COR-L47 (cell line): ENCODE measurements around the gene OR7D2.
A peak's percentile ranks its signal among the peaks of the same experiment; 100 is the strongest.
"Not testable (repeated sequence)": the region's sequence is repeated elsewhere in the genome, so short reads cannot be mapped to it uniquely, and the experiment has no call there.

ENCODE experiments used
- DNase-seq: peaks from one replicate; lab custom pipeline; 2025; lab: John Stamatoyannopoulos, UW

The OR7D2 gene

DNA sequence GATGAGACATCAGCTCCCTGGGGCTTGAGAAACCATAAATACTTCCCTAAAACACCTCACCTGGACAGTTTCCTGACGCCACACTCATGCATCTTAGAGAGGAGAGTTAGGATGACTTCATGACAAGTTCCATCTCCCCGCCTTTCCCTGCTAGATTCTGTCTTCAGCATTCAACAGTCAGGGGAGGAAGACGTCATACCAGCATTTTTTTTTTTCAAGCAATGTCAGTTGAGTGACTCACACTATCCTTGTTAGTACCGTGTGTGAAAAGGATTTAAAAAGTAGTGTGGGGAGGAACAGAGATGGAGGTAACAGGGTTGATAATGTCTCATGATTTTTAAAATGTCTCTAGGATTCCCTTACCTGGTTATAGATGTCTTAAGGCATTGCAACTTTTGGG lies at the start of gene OR7D2:
Gene OR7D2 (plus strand): TSS at position 79 of the 400 bp plus-strand sequence. CDS start 6,803 bp downstream, outside the sequence.
- no peak for DNase-seq

GRCh38 chr19:9130965-9131364 lies 47.8 kb upstream of the OR7D2 start:
- DNase-seq, result no peak

DNA sequence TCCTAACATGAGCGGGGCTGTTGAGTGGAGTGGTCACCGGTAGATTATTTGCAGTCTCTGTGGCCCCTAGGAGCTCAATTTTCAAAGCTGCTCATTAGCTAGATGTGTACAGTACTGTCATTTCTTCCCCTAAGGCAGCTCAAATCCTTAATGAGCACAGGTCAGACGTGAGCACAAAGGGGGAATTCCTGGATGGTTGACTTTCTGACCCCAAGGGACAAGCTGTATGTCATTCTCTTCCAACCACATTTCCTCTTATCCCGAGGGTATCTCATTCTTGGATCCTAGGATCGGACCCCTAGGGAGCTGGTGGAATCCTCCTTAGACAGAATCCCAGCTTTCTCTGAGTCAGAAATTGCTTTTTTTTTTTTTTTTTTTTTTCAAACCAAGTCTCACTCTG lies 46.4 kb upstream of the OR7D2 start:
- DNase-seq, result no peak

DNA sequence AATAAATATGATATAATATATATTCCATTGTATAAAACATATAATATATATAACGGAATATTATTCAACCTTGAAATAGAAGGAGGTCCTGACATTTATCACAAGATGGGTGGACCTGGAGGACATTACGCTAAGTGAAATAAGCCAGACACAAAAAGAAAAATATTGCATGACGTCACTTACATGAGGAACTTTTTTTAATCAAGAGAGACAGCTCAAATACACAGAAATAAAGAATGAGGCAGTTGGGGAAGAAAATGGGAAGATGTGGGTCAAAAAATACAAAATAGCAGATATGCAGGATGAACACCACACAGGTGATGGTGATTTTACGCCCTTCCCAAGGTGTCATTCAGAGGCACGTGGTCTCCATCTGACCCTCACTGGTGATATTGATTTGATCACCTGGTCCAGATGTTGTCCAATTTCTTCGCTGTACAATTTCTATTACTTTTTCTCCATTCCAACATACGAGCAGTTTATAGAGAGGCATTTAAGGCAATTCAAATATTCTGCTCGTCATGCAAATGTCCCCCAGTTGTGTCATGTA lies 39.1 kb upstream of the OR7D2 start:
- no peak for DNase-seq

DNA sequence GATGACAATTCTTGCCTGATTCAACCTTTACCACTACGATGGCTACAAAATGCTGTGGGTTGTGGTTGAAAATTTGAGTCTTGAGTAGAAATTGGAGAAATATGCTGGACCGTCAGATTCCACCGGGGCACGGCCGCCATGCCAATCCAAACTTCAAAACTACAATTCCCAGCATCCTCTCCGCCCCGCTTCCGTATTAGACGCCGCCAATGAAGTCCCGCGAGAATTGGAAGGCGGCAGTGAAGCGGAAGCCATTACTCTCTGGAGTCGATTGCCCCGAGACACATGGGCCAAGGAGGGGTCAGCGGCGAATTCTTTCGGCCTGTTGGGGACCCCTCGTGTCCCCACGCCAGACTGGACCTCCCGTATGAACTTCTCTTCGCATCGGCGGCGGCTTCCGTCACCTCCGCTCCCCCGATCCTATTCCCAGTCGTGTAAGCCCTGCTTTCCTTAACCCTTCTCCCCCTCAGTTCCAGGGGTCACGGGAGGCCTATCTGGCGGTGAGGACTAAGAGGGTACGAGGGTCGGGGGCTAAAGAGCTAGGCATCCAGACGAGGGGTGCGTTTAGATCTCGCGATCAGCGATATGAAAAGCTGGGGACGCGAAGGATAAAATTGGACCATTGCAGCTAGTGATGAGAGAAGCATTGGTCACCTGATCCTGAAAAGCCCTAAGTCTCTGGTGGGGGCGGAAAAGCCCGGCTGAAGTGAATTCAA lies 38.5 kb upstream of the OR7D2 start, which contains the start of gene ZNF317:
Gene ZNF317 (plus strand): TSS at position 239 of the 716 bp plus-strand sequence. CDS start 15,620 bp downstream, outside the sequence.
- DNase-seq, result peak; percentile 88

- no peak for DNase-seq
Observed at GRCh38 chr19:9144920-9145319, 33.9 kb upstream of the OR7D2 start.

DNA sequence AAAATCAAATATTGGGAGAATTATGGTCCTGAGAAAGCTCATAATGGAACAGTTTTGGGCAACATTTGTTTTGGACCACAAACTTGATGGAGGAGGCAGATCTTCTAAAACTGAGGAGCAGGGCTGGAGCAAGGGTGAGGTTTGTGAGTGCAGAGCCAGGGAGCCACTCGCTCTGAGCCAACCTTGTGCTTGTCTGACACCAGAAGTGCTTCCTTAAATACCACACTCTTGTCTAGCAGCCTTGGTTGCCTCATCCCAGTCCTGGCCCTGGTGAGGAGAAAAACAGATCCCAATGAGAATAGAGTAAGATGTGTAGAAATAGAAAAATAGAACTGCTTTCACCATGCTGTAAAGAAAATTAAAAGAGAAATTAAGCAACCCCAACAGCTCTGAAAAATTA lies 31.9 kb upstream of the OR7D2 start:
- DNase-seq, result no peak

GRCh38 chr19:9148697-9149096 lies 30.1 kb upstream of the OR7D2 start:
- DNase-seq, result no peak

- no peak for DNase-seq
Observed at GRCh38 chr19:9149997-9150396, 28.8 kb upstream of the OR7D2 start.

DNA sequence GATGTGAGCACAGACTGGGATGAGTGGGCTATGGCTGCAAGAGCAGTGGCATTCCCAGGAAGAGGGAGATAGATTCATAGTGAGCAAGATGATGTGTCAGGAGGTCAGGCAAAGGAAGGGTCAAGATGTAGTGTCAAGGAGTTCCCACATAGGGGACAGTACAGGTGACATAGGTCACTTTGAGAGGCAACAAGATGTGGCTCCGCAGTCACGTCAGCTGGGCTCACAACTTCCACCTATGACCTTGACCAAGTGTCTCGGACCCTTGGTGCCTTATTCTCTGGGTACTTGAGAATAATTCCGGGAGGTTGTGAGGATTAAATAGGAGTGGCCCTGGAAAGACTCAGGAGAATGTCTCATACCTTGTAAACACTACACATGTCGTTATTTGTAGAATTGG lies 28.1 kb upstream of the OR7D2 start:
- DNase-seq, result no peak

- DNase-seq, result no peak
Observed at GRCh38 chr19:9151367-9151766, 27.4 kb upstream of the OR7D2 start.

DNA sequence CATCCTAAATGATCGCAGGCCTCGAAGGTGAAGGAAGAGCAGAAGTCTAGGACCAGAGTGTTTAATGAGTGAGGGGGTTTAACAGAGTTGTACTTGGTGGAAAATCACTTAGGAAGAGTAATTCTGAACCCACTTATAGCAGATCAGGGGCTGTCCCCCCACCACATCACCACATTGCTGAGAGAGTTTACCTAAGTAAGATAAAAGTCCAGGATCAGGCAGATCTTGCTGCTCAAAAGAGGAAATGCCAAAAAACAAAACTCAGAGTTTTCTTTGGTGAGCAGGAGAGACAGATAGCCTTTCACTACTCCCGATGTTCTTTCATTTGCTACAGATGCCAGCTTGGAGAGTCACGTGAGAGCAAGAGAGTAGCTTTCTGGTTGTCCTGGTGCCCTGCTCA lies 23.2 kb upstream of the OR7D2 start:
- no peak for DNase-seq

DNA sequence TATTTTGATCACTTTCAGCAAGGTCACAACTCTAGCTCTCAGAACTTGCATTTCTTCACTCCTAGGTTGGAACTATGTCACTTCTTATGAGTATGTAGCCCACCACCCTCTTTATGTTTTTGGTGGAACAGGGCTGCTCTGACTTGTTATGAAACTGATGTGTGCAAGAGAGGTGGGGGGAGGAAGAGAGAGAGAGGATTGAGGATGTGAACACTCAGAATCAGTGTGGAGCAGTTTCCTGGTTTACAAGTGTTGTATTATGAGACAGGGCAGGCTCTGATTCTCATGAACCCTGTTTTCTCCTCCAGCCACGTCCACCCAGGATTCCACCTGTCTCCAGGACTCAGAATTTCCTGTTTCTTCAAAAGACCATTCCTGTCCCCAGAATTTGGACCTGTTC lies 22.5 kb upstream of the OR7D2 start:
- no peak for DNase-seq

DNA sequence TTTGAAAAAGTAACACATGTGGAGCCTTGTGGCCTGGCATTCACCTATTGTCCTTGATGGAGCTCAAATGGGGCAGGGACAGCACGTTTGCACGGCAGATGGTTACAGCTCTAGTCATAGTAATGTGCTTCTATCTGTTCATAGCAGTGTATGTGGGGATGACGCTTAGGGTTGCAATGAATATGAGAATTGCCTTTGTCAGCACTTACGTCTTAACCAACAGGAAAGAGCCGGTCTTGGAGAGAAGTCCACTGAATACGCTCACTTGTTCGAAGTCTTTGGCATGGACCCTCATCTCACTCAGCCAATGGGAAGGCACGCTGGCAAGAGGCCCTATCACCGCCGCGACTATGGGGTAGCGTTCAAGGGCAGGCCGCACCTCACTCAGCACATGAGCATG lies 18.9 kb upstream of the OR7D2 start:
- DNase-seq, result no peak

- no peak for DNase-seq
Observed at GRCh38 chr19:9161427-9161826, 17.4 kb upstream of the OR7D2 start.

DNA sequence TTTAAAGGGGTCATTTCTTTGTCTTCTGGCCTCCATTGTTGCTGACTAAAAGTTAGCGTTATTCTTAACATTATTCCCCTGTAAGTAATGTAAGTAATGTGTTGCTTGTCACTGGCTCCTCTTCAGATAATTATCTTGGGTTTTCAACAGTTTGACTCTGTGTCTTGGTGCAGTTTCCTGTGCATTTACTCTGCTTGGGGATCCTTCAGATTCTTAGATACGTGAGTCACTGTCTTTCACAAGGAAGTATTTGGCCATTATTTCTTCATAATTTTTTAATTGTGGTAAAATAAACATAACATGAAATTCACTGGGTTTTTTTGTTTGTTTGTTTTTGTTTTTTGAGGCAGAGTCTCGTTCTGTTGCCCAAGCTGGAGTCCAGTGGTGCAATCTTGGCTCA lies 13.5 kb upstream of the OR7D2 start:
- DNase-seq, result no peak

- no peak for DNase-seq
Observed at GRCh38 chr19:9166846-9167245, 11.9 kb upstream of the OR7D2 start.

DNA sequence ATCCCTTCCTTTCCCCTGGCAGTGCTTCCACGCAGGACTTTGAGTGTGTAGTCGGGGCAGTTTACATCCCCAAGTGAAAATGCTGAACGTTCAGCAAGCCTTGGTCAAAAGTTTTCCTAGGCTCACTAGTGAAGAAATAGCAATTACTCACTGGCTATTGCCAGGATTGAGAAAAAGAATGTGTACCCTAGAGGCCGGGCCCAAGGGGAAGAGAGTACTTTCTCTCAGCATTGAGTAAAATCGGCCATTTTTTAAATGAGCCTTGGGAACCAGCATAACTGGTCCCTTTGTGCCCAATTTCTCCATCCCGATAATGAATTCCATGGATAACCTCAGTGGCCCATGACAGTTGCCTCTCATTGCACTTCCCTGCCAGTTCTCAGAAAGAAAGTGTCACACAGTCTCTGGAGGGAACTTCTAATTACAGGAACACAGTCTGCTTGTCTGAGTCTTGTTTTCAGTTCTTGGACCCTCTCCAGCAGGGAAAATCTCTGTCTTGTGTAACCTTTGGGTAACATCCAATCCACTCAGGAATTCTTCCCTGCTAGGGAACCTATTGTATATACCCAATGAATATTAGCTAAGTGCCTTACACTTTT lies 7.3 kb upstream of the OR7D2 start:
- no peak for DNase-seq

- DNase-seq, result no peak
Observed at GRCh38 chr19:9175326-9175725, 3.5 kb upstream of the OR7D2 start.

- DNase-seq, result no peak
Observed at GRCh38 chr19:9183000-9183399, 4.2 kb downstream of the OR7D2 start.

- DNase-seq, result no peak
Observed at GRCh38 chr19:9187191-9187590, 8.4 kb downstream of the OR7D2 start.

DNA sequence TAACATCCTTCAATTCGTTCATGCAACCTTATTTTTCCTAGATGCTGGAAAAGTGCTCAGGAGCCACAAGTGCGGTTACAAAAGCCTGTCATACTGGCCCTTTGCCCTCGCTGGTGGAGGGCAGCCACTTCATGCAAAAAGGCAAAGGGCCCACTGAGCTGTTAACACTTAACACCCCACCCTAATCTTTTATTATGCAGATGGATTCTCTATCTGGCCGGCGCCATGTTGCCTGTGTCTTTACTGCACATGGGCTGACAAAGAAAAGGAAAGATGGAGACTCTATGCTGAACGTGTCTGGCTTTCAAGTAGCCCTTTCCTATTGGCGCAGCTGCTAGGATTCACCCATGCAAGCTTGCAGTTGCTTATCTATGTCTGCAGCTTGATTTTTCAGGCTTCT lies 10.8 kb downstream of the OR7D2 start:
- DNase-seq, result no peak

- not testable (repeated sequence) for DNase-seq
Observed at GRCh38 chr19:9198044-9198443, 19.3 kb downstream of the OR7D2 start.
